ENCODE data around the gene LAMB3. TPM values are rescaled to one million over a fixed set of nuclear protein-coding genes. Genes with fewer than 3 reads are reported as not detected.

Gene LAMB3
- total RNA-seq, 1 donor from 2014 or later, result 12.5 TPM

DNA sequence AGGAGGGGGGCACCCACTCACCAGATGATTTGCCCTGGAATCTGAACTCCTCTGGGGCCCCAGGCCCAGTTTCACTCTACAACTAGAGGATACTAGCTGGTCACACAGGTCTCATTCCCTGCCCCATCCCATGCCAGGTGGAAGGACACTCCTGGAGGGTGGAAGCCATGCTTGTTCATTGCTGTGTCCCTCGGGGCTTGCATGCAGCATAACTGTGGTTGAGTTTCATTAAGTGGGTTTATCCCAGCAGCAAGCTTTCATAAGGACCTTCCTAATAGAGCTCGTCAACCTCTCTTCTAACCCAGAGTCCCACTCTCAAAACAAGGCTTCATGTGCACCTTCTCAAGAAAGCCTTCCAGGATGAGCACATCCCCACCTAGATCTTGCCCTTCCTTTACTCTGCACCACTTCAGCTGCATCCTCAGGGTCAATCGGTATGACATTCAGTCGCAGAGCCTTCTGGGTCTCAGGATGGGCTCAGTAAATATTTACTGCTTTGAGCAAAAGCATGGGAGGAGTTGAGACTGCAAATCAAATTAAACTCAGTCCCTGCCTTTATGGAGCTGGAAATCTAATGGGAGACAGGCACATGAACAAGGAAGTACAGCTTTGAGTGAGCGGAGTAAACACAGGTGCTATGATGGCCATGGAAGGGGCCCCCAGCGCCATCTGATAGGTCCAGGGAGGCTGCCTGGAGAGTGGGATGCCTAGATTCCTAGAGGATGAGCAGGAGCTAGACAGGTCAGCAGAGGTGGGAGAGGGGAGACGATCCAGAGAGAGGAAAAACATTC is 32.3 kb downstream of the LAMB3 start:
- no peak for DNase-seq (ENCODE audit: low spot score, unreplicated experiment)
- Mint-ChIP-seq H3K4me1 (ENCODE audit: low read depth) (no peaks in the 10 kb centered on the region), H3K27ac (no peak overlapping the region), H3K27me3 (peaks cover 9% of the 10 kb centered on the region), H3K9me3 (ENCODE audit: low read depth) (no peaks in the 10 kb centered on the region), H3K4me3 (ENCODE audit: low read depth) (no peak overlapping the region), H3K36me3 (ENCODE audit: insufficient read depth) (peaks cover 12% of the 10 kb centered on the region)
- no peak for TF ChIP-seq CTCF (IDR thresholded peaks at IDR 0.05; ENCODE audit: unreplicated experiment)

DNA sequence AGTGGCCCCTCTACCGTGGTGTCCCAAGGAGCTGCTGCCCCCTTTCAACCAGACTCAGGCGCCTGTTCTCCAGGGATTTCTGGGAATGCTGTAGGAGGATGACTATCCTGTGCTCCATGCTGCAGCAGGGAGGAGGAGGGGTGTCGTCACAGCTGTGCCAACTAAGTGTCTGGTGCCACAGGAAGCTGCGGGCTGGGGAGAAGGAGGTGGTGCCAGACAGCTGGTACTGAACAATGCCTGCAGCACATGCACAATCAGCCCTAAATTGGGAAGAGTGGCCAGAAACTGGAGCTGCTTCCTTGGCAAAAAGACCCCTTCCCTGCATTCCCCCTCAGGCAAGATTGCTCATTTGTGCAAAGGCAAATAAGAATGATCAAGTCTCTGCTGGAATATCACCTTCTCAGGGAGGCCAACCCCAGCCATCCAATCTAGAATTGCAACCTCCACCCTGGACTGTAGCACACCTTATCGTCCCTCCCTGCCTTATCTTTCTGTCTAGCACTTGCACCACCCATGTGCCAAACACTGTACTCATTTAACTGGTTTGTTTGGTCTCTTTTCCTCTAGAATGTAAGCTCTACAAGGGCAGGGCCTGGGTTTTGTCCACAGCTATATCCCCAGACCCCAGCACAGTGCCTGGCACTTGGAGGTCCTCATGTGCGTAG is 33.3 kb downstream of the LAMB3 start:
- Mint-ChIP-seq H3K9me3 (ENCODE audit: low read depth) (no peaks in the 10 kb centered on the region), H3K27ac (no peak overlapping the region), H3K4me1 (ENCODE audit: low read depth) (no peaks in the 10 kb centered on the region), H3K36me3 (ENCODE audit: insufficient read depth) (peaks cover 12% of the 10 kb centered on the region), H3K4me3 (ENCODE audit: low read depth) (no peak overlapping the region), H3K27me3 (peaks cover 2% of the 10 kb centered on the region)
- TF ChIP-seq CTCF (IDR thresholded peaks at IDR 0.05; ENCODE audit: unreplicated experiment), result no peak
- no peak for DNase-seq (ENCODE audit: low spot score, unreplicated experiment)

GRCh38 chr1:209618291-209618690 is 33.9 kb downstream of the LAMB3 start:
- Mint-ChIP-seq H3K27ac (no peak overlapping the region), H3K4me3 (ENCODE audit: low read depth) (no peak overlapping the region), H3K9me3 (ENCODE audit: low read depth) (no peaks in the 10 kb centered on the region), H3K27me3 (peaks cover 2% of the 10 kb centered on the region), H3K4me1 (ENCODE audit: low read depth) (no peaks in the 10 kb centered on the region), H3K36me3 (ENCODE audit: insufficient read depth) (peaks cover 12% of the 10 kb centered on the region)
- DNase-seq (ENCODE audit: low spot score, unreplicated experiment), result no peak
- no peak for TF ChIP-seq CTCF (IDR thresholded peaks at IDR 0.05; ENCODE audit: unreplicated experiment)

DNA sequence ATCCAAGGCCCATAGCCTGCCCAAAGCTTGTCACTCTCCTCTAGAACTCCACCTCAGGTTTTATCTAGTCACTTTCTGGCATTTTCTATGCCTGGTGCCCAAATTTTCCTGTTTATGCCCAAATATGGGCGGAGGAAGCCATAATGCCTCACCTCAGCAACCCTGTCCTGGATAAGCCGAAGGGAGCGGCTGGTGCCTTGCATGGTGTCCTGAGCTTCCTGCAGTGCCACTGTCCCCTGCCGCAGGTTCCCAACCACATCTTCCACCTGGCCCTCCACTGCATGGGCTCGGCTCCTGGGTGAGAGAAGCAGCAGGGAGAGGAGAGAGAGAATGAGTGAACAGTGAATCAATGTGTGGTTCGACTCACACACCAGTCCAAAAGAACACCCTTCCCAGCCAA is 34.5 kb downstream of the LAMB3 start:
- no peak for TF ChIP-seq CTCF (IDR thresholded peaks at IDR 0.05; ENCODE audit: unreplicated experiment)
- no peaks in the 10 kb centered on the region for H3K9me3 Mint-ChIP-seq (ENCODE audit: low read depth)
- H3K36me3 Mint-ChIP-seq (ENCODE audit: insufficient read depth), result peaks cover 12% of the 10 kb centered on the region
- no peak for DNase-seq (ENCODE audit: low spot score, unreplicated experiment)
- no peak overlapping the region for H3K4me3 Mint-ChIP-seq (ENCODE audit: low read depth)
- H3K27me3 Mint-ChIP-seq, result peaks cover 2% of the 10 kb centered on the region
- no peak overlapping the region for H3K27ac Mint-ChIP-seq
- H3K4me1 Mint-ChIP-seq (ENCODE audit: low read depth), result no peaks in the 10 kb centered on the region

- no peaks in the 10 kb centered on the region for H3K9me3 Mint-ChIP-seq (ENCODE audit: low read depth)
- no peak overlapping the region for H3K4me3 Mint-ChIP-seq (ENCODE audit: low read depth)
- H3K4me1 Mint-ChIP-seq (ENCODE audit: low read depth), result no peaks in the 10 kb centered on the region
- no peak overlapping the region for H3K27ac Mint-ChIP-seq
- peaks cover 2% of the 10 kb centered on the region for H3K27me3 Mint-ChIP-seq
- peaks cover 12% of the 10 kb centered on the region for H3K36me3 Mint-ChIP-seq (ENCODE audit: insufficient read depth)
- no peak for TF ChIP-seq CTCF (IDR thresholded peaks at IDR 0.05; ENCODE audit: unreplicated experiment)
- DNase-seq (ENCODE audit: low spot score, unreplicated experiment), result no peak
Measured at GRCh38 chr1:209617047-209617673, 35.1 kb downstream of the LAMB3 start.

Data from progenitor cell of endocrine pancreas (in vitro differentiated cells).